ENCODE data around the gene ARL15.

Gene ARL15

DNA sequence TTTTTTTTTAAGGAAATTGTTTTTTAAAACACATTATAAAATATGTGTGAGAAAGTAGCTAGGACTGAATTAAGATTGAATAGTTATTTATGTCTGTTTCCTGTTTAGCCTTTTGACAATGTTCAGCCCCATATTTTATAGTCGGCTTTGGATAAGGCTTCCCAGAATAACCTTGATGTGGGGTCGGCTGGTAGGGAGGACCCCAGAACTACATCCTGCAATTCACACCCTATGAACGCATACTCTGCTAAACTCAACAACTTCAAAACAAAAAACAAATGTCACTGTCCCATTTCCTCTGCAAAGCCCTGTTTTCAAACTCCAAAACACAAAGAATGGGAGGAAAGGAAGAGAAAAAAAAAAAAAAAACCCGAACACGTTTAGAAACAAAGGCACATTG, 63.1 kb downstream of the ARL15 start:
- no peak for DNase-seq (ENCODE audit: low spot score)

DNA sequence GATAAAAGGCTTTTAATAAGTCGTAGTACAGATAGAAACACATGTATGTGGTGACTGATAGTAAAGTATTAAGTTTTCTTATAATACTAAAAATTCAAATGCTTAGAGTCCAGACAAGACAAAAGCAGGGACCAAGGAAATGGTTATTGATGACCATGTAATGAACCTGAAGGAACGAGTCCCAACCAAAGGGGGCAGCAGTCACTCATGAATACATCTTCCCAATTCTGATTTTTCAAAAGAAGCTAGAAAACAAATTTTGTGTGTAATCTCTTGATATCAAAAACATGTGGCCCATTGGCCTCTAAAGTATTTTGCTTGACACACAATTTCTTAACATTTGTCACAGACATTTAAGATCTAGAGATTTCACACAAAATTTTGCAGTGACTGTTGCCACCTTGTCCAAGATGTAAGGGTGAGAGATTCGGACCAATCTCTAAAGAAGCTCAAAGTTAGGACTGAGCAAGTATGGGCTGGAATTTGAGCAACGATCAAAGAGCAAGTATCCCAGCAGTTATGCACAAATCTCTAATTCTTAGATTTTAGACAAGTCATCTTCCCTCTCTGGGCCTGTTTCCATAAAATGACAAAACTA, 66.8 kb downstream of the ARL15 start:
- DNase-seq (ENCODE audit: low spot score) = peak; percentile 25

DNA sequence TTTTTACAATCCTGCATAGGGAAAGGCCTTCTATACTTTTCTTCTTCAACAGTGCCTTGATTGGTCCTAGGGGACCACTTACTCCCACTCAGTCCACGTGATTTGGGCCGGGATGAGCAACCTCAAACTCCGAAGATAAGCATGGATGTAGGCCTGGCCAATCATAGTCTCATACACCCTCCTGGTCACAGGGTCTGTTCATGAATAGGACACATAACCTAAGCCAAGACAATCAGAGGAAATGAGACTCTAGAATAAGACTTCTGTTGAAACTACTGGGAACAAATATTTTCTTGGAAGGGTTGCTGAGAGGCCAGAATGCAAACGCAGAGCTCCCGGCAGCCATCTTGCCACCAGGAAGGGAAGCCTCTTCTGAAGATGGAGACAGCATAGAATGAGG, 68.1 kb downstream of the ARL15 start:
- DNase-seq (ENCODE audit: low spot score) = no peak

GRCh38 chr5:54234304-54234933, 76.0 kb downstream of the ARL15 start:
- DNase-seq (ENCODE audit: low spot score) = peak; percentile 14

GRCh38 chr5:54230936-54231685, 79.3 kb downstream of the ARL15 start:
- no peak for DNase-seq (ENCODE audit: low spot score)

DNA sequence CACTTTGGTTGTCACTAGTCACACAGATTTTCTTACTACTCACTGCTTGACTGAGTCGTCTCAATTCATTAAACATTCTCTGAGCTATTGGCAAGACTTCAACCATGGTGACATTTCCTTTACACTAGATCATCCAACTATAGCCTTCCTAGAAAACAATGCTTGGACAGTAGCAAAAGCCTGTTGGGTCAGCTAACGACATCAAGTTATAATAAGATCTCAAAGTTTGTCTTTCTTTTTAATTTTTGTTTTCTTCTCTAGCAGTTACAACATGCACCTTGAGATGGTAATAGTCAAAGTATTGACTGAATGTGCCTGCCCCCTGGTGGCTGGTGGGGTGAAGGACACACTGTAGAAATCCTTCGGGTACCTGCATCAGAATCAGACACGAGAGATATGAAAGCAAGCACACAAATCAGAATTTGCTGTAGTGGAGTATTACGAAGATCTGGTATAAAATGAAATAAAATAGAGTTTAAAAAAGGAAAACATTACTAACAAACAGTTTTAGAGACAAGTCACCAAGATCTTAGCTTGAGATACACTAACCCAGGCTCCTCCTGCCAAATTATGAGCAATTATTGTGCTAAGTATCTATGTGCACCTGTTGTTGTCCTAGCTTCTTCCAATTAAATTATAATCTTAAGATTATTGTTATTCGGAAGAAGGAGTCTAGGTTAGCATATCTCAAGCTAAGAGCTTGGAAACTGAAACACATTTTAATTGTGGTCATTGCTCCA, 81.2 kb downstream of the ARL15 start:
- peak; percentile 63 for DNase-seq (ENCODE audit: low spot score)

DNA sequence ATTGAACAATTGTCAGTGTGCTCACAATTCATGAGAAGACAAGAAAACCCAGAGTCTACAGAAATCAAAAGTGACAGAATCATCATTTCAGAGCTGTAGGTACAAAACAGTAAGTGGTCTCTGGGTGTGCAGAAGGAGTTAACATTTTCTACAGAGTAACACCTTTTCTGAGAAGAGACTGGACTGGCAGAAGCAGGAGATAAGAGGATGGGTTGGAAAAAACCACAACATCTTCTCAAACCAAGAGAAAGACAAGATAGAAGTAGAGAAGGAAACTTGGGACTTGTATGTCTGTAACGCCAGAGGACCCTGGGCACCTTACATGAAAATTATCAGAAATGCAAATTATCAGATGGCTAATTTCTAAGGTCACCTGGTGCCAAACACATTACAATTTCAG, 82.6 kb downstream of the ARL15 start:
- DNase-seq (ENCODE audit: low spot score) = no peak

DNA sequence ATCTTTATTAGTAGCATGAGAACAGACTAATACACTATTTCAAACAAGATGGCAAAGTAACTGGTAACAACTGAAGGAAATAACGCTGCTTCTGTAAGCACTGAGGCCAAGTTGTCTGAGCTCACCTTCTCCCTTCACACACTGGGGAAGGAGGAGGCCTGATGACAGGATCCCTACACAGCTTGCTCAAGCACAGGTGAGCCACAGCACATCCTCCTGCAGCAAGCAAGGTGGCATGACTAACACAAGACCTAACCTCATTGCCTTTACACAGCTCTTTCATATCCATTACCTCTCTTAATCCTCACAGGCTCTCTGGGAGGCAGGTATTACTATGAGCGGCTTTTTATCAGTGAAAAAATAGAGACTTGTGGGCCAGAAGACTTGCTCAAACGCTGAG, 83.3 kb downstream of the ARL15 start:
- DNase-seq (ENCODE audit: low spot score) = no peak

DNA sequence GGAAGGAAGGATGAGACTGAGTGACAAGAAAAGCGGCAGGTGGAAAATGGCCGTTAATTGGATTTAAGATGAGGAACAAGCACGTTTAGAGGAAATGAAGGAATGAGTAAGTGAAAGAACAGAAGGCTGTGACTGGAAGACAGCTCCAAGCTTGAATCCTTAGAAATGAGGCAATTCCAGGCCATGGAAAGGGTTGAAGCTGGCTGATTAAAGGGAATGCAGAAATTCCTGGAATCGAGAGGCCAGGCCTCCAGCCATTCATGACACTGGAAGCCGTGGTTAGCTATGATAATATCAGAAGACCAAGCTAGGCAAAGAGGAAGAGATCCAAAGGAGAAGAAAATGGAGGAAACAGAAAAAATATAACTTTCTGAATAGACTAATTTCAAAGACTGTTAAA, 84.2 kb downstream of the ARL15 start:
- no peak for DNase-seq (ENCODE audit: low spot score)

GRCh38 chr5:54224103-54224826, 86.1 kb downstream of the ARL15 start:
- DNase-seq (ENCODE audit: low spot score) = no peak

- no peak for DNase-seq (ENCODE audit: low spot score)
Measured at GRCh38 chr5:54222336-54222735, 88.0 kb downstream of the ARL15 start.

- no peak for DNase-seq (ENCODE audit: low spot score)
Measured at GRCh38 chr5:54221135-54221534, 89.2 kb downstream of the ARL15 start.

- no peak for DNase-seq (ENCODE audit: low spot score)
Measured at GRCh38 chr5:54220230-54221040, 89.9 kb downstream of the ARL15 start.

- peak; percentile 80 for DNase-seq (ENCODE audit: low spot score)
Measured at GRCh38 chr5:54217826-54218503, 92.4 kb downstream of the ARL15 start.

- DNase-seq (ENCODE audit: low spot score) = no peak
Measured at GRCh38 chr5:54215233-54215736, 95.1 kb downstream of the ARL15 start.

DNA sequence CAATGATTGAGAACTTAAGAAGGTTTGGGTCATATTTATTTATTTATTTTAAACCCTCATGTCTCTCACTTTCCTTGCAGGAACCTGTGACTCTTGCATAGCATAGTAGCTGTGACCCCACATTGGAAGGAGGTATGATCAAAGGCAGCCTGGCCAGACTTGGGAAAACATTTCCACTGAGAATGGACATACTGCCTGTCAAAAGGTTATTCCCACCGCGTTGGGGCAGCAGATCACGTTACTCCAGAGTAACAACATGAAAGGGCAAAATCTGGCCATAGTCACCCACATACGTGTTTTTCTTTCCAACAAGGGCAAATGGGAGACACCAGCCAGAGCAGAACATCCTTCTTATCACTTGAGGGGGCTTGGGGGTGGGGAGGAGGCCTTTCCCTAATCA, 95.7 kb downstream of the ARL15 start:
- no peak for DNase-seq (ENCODE audit: low spot score)

DNA sequence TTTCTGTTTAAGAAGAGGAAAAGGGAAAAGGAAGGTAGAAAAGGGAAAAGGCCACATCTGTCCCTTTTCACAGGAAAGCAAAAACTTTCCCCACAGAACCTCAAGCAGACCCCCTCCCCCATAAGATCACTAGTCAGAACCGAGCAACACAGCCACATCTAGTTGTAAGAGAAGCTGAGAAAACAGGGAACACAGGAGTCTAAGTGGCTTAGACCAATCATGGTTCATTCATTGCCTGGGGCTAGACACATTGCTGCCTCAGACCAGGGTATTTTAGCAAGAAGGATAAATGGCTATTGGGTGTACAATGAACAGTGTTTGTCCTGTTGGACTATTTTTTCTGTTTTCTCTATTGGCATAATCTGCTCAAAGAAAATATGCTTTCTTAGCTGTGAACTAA, 98.0 kb downstream of the ARL15 start:
- DNase-seq (ENCODE audit: low spot score) = no peak

GRCh38 chr5:54211912-54212311, 98.5 kb downstream of the ARL15 start:
- no peak for DNase-seq (ENCODE audit: low spot score)

GRCh38 chr5:54207566-54207965, 102.8 kb downstream of the ARL15 start:
- no peak for DNase-seq (ENCODE audit: low spot score)

- DNase-seq (ENCODE audit: low spot score) = no peak
Measured at GRCh38 chr5:54206580-54207229, 103.7 kb downstream of the ARL15 start.
